Measurements from ENCODE around the gene TIMM22.

DNA sequence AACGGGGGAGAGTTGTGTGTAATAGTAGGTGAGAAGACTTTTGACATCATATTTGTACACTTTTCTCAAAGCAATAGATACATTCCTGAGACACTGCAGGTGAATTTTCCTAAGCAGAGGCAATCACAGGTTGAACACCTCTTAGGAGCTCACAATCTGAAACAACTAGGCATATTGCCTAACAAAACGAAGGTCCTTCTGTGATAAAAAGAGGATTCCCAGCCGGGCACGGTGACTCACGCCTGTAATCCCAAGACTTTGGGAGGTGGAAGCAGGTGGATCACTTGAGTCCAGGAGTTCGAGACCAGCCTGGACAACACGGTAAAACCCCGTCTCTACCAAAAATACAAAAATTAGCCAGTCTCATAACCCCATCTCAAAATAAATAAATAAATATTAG lies 34.8 kb upstream of the TIMM22 start:
- TF ChIP-seq KDM1A (IDR thresholded peaks at IDR 0.05; ENCODE audit: low read depth) = no peak
- TF ChIP-seq, protein P1, sequence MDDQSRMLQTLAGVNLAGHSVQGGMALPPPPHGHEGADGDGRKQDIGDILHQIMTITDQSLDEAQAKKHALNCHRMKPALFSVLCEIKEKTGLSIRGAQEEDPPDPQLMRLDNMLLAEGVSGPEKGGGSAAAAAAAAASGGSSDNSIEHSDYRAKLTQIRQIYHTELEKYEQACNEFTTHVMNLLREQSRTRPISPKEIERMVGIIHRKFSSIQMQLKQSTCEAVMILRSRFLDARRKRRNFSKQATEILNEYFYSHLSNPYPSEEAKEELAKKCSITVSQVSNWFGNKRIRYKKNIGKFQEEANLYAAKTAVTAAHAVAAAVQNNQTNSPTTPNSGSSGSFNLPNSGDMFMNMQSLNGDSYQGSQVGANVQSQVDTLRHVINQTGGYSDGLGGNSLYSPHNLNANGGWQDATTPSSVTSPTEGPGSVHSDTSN (IDR thresholded peaks at IDR 0.05) = no peak
- TF ChIP-seq CTCF (IDR thresholded peaks at IDR 0.05) = no peak
- no peak for TF ChIP-seq JUNB (IDR thresholded peaks at IDR 0.05)
- no peak for TF ChIP-seq EP300 (IDR thresholded peaks at IDR 0.05)
- TF ChIP-seq, protein P2, sequence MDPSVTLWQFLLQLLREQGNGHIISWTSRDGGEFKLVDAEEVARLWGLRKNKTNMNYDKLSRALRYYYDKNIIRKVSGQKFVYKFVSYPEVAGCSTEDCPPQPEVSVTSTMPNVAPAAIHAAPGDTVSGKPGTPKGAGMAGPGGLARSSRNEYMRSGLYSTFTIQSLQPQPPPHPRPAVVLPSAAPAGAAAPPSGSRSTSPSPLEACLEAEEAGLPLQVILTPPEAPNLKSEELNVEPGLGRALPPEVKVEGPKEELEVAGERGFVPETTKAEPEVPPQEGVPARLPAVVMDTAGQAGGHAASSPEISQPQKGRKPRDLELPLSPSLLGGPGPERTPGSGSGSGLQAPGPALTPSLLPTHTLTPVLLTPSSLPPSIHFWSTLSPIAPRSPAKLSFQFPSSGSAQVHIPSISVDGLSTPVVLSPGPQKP (IDR thresholded peaks at IDR 0.05; ENCODE audit: low read depth, low read length) = no peak
- TF ChIP-seq SMC3 (IDR thresholded peaks at IDR 0.05) = no peak
- no peak for TF ChIP-seq POLR2AphosphoS2 (conservative IDR thresholded peaks at IDR 0.05; ENCODE audit: low read length)
- TF ChIP-seq RAD21 (conservative IDR thresholded peaks at IDR 0.05 in 1 of 2, IDR thresholded peaks at IDR 0.05 in 1 of 2) = no peak
- TF ChIP-seq POLR2A (IDR thresholded peaks at IDR 0.05; ENCODE audit: low read length) = no peak
- TF ChIP-seq SREBF2 (IDR thresholded peaks at IDR 0.05) = no peak
- no peak for TF ChIP-seq CEBPB (IDR thresholded peaks at IDR 0.05)
